Effector memory CD4-positive, alpha-beta T cell (primary cell): ENCODE data around the gene AQP10.
"Not testable (repeated sequence)": the region's sequence is repeated elsewhere in the genome, so short reads cannot be mapped to it uniquely, and the experiment has no call there.

Experiments used
- DNase-seq, 3 donors: peaks; one replicate each; pipeline ENCODE4 v3.0.0-alpha.2; 2020
- H3K27ac ChIP-seq: 2 replicates; pipeline ENCODE4 v1.7.0; 2013; ENCODE audit warnings: mild to moderate bottlenecking, low read length, moderate library complexity; ENCODE audit not compliant: insufficient read depth, poor library complexity, severe bottlenecking
- H3K27me3 ChIP-seq: replicated peaks from 2 replicates; pipeline ENCODE4 v1.7.0; 2013; ENCODE audit warnings: mild to moderate bottlenecking, low read length; ENCODE audit not compliant: insufficient read depth, control insufficient read depth, poor library complexity, severe bottlenecking
- H3K36me3 ChIP-seq: 2 replicates; pipeline ENCODE4 v1.7.0; 2013; ENCODE audit warnings: mild to moderate bottlenecking, low read length, moderate library complexity; ENCODE audit not compliant: control insufficient read depth, insufficient read depth
- H3K4me1 ChIP-seq: 2 replicates; pipeline ENCODE4 v1.7.0; 2013; ENCODE audit warnings: low read length, mild to moderate bottlenecking; ENCODE audit not compliant: control insufficient read depth, insufficient read depth, poor library complexity, severe bottlenecking
- H3K4me3 ChIP-seq: 2 replicates; pipeline ENCODE4 v1.7.0; 2013; ENCODE audit warnings: low read length, low read depth, mild to moderate bottlenecking; ENCODE audit not compliant: insufficient read depth, poor library complexity, severe bottlenecking
- H3K9me3 ChIP-seq: 2 replicates; pipeline ENCODE4 v1.7.0; 2013; ENCODE audit warnings: mild to moderate bottlenecking, low read length, moderate library complexity; ENCODE audit not compliant: control insufficient read depth
- total RNA-seq, 3 donors: gene quantifications; one replicate each; lab custom pipeline; 2026; lab: John Stamatoyannopoulos, UW

AQP10 gene, protein sequence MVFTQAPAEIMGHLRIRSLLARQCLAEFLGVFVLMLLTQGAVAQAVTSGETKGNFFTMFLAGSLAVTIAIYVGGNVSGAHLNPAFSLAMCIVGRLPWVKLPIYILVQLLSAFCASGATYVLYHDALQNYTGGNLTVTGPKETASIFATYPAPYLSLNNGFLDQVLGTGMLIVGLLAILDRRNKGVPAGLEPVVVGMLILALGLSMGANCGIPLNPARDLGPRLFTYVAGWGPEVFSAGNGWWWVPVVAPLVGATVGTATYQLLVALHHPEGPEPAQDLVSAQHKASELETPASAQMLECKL
- total RNA-seq, result 0 reads per million in 3 donors

DNA sequence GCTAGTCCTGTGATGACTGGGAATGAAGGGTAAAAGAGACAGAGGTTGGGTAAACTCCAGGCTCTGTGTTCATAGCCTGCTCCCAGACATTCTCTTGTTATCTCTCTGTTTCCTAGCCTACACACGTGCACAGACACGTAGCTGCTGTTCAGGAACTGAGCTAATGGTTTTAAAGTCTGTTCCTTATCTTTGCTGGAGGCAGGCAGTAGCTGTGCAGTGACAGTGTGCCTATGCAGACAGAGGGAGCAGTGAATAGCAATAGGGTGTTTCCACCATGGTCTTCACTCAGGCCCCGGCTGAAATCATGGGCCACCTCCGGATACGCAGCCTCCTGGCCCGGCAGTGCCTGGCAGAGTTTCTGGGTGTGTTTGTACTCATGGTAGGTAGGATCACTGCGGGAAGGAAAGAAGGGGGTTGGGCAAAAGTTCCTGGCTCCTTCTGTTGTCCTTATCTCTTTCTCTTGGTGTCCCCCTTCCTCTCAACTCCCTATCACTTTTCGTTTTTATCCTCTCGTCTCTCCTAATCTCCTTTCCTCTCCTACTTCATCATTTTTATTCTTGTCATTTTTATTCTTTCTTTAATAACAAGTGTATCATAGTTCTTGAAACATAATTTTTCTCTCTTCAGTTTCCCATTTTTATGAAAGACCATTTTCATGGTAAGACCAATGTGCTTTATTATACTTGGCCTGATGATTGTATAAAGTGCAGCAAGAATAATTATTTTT lies at the start of gene AQP10:
Gene AQP10, plus strand, starts transcription at position 212 of the 727 bp plus-strand sequence. Its CDS starts 63 bp downstream, at position 275.
- Histone ChIP-seq H3K36me3 (no peaks in the 10 kb centered on the region), H3K4me1 (peaks cover 8% of the 10 kb centered on the region), H3K4me3 (no peak within 1 kb of the TSS), H3K9me3 (no peaks in the 10 kb centered on the region), H3K27ac (no peak within 1 kb of the TSS), H3K27me3 (no peaks in the 10 kb centered on the region)
- DNase-seq, result no peak

DNA sequence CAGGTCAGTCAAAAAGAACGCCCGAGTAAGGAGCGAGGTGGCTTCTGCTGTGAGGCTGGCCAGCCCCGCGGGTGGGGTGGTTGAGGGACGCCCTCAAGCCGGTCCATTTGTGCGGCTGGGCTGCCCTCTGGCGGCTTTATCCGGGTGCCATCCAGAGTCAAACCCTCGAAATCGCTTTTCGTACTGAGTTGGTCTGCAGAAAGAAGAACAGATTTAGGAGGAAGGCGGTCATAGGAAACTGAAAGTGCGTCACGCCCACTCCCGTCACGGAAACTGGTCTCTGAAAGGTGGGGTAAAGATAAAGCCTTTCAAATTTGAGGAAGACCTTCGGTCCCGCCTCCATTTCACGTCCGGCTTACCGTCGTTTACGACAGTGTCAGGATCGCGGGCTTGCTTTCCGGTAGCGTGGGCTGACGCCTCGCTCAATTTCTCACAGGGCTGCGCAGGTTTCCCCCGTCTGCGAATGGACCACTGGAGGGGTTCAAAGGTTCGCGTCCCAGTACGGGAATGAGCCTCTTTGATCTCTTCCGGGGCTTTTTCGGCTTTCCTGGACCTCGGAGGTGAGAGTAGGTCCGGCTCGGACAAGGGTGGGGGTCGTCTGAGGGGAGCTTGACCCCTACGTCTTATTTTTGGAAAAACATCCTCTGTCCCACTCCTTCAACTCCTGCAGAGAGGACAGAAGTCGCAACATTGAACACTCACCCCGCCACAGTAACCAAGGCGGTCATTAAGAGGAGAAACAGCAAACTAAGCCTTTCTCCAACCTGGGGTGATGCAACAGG lies 48.5 kb upstream of the AQP10 start, which contains the start of gene HAX1:
Gene HAX1, plus strand, starts transcription at position 413 of the 782 bp plus-strand sequence. Its CDS starts 95 bp downstream, at position 508.
- H3K27me3 ChIP-seq, result no peaks in the 10 kb centered on the region
- peaks cover 13% of the 10 kb centered on the region for H3K4me1 ChIP-seq
- peak within 1 kb of the TSS; percentile 89 for H3K27ac ChIP-seq
- H3K4me3 ChIP-seq, result peak within 1 kb of the TSS; percentile 94
- DNase-seq, result peak; percentile 93 to 97 (median 96)
- H3K9me3 ChIP-seq, result no peaks in the 10 kb centered on the region
- H3K36me3 ChIP-seq, result peaks cover 34% of the 10 kb centered on the region

GRCh38 chr1:154272999-154273563 lies 47.8 kb upstream of the AQP10 start:
- DNase-seq, result no peak
- peaks cover 13% of the 10 kb centered on the region for H3K4me1 ChIP-seq
- H3K27me3 ChIP-seq, result no peaks in the 10 kb centered on the region
- no peaks in the 10 kb centered on the region for H3K9me3 ChIP-seq
- H3K27ac ChIP-seq, result peak overlapping the region; percentile 89
- peaks cover 34% of the 10 kb centered on the region for H3K36me3 ChIP-seq
- H3K4me3 ChIP-seq, result peak overlapping the region; percentile 94

- DNase-seq, result peak in 1 of 3 donors; percentile 6
- H3K4me1 ChIP-seq, result peaks cover 11% of the 10 kb centered on the region
- H3K9me3 ChIP-seq, result no peaks in the 10 kb centered on the region
- no peak overlapping the region for H3K27ac ChIP-seq
- H3K36me3 ChIP-seq, result peaks cover 17% of the 10 kb centered on the region
- H3K4me3 ChIP-seq, result no peak overlapping the region
- no peaks in the 10 kb centered on the region for H3K27me3 ChIP-seq
Observed at GRCh38 chr1:154276797-154277196, 44.1 kb upstream of the AQP10 start.

DNA sequence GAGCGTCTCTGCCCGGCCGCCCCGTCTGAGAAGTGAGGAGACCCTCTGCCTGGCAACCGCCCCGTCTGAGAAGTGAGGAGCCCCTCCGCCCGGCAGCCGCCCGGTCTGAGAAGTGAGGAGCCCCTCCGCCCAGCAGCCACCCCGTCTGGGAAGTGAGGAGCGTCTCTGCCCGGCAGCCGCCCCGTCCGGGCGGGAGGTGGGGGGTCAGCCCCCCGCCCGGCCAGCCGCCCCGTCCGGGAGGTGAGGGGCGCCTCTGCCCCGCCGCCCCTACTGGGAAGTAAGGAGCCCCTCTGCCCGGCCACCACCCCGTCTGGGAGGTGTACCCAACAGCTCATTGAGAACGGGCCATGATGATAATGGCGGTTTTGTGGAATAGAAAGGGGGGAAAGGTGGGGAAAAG lies 33.3 kb upstream of the AQP10 start:
- not testable (repeated sequence) for H3K36me3 ChIP-seq, H3K27ac ChIP-seq, H3K4me1 ChIP-seq, H3K27me3 ChIP-seq, H3K4me3 ChIP-seq, DNase-seq, H3K9me3 ChIP-seq

DNA sequence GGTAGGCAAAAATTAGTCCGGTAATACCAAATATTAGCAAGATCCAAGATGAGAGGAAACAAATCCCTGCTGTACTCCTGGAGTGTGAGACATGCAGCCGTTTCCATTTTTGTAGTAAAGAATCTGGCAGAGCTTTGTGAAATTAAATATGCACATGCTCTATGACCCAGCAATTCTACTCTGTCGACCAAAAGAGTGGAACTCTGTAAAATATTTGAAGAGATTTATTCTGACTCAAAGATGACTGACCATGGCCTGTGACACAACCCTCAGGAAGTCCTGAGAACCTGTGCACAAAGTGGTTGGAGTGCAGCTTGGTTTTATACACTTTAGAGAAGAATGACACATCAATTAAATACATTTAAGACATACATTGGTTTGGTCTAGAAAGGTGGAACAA lies 32.2 kb upstream of the AQP10 start:
- Histone ChIP-seq H3K9me3 (no peaks in the 10 kb centered on the region), H3K27ac (no peak overlapping the region), H3K36me3 (no peaks in the 10 kb centered on the region), H3K27me3 (no peaks in the 10 kb centered on the region), H3K4me3 (no peak overlapping the region), H3K4me1 (no peaks in the 10 kb centered on the region)
- DNase-seq, result no peak

DNA sequence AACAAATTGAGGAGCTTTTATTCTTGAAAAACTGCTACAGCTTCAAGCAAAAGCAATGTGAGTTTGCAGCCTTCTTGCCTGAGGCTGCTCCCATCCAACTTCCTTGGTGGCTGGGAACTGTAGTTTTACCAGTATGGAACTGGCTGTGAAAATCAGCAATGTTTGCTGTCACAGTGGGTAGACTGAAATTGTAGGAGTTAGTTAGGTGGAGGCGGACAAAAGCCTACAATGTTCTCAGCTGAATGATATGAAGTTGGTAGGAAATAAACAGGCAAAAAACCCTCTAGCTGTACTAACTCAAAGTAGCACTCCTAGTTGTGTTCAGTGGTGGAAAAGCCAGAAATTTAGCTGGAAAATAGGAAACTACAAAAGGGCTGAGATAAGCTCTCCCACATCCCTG lies 30.0 kb upstream of the AQP10 start:
- Histone ChIP-seq H3K27ac (no peak overlapping the region), H3K9me3 (no peaks in the 10 kb centered on the region), H3K4me3 (no peak overlapping the region), H3K36me3 (no peaks in the 10 kb centered on the region), H3K4me1 (no peaks in the 10 kb centered on the region), H3K27me3 (no peaks in the 10 kb centered on the region)
- DNase-seq, result no peak

DNA sequence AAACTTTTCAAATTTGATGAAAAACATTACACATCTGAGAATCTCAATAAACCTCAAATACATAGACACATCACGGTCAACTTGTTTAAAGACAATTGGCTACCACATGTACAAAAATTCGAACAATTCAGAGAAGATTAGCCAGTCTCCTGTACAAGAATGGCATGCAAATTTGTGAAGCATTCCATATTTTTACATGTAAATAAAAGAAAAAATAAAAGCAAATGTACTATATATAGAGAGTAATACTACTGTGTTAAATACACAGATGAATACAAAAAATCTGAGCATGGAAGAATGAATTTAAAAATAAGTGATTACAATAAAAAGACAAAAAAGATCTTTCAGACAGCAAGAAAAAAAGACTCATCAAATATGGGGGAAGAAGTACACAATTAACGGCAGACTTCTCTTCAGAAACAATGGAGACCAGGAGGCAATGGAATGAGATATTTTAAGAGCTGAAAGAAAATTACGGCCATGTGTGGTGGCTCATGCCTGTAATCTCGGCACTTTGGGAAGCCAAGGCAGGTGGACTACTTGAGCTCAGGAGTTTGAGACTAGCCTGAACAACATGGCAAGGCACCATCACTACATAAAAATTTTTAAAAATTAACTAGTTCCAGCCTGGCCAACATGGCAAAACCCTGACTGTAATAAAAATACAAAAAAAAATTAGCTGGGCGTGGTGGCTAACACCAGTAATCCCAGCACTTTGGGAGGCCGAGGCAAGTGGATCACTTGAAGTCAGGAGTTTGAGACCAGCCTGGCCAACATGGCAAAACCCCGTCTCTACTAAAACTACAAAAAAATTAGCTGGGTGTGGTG lies 25.3 kb upstream of the AQP10 start:
- Histone ChIP-seq H3K27me3 (no peaks in the 10 kb centered on the region), H3K27ac (no peak overlapping the region), H3K36me3 (no peaks in the 10 kb centered on the region), H3K9me3 (no peaks in the 10 kb centered on the region), H3K4me1 (no peaks in the 10 kb centered on the region), H3K4me3 (no peak overlapping the region)
- DNase-seq, result no peak

DNA sequence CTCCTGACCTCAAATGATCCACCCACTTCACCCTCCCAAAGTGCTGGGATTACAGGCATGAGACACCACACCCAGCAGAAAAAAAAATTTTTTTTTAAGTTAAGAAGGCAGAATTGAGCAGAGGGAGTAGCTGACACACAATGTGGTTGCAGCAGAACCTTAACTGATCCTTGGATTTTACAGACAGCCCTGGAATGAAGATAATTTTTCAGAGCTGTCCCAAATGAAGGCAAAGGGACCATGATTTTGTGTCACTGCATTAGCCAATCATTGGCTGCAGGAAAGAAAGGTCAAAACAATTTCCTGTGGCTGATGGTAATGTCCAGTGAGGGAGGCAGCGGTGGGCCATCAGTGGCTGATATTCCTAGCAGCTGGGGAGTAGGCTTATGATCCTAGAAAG lies 19.3 kb upstream of the AQP10 start:
- H3K27ac ChIP-seq, result no peak overlapping the region
- no peaks in the 10 kb centered on the region for H3K9me3 ChIP-seq
- no peak overlapping the region for H3K4me3 ChIP-seq
- no peaks in the 10 kb centered on the region for H3K27me3 ChIP-seq
- no peaks in the 10 kb centered on the region for H3K4me1 ChIP-seq
- no peak for DNase-seq
- no peaks in the 10 kb centered on the region for H3K36me3 ChIP-seq
